Astrocyte of the spinal cord (primary cell): ENCODE results near the gene EMILIN1.

Source experiments
- DNase-seq: peaks from one replicate; pipeline ENCODE4 v3.0.0; 2011; ENCODE audit warnings: low read depth, low spot score
- H3K4me3 ChIP-seq: 2 replicates; pipeline ENCODE4 v1.5.1; 2011; ENCODE audit warnings: low read depth, mild to moderate bottlenecking, low read length, moderate library complexity
- in situ Hi-C: cut with HindIII; loops from 2 replicates; pipeline ENCODE4 v1.10.0; 2017; ENCODE audit warnings: low sequenced_read_pairs
- TF ChIP-seq, protein P1 (sequence below): IDR thresholded peaks from 2 replicates; pipeline ENCODE4 v1.5.1; 2012; ENCODE audit warnings: low read depth, mild to moderate bottlenecking, low read length, inconsistent platforms

The EMILIN1 gene

DNA sequence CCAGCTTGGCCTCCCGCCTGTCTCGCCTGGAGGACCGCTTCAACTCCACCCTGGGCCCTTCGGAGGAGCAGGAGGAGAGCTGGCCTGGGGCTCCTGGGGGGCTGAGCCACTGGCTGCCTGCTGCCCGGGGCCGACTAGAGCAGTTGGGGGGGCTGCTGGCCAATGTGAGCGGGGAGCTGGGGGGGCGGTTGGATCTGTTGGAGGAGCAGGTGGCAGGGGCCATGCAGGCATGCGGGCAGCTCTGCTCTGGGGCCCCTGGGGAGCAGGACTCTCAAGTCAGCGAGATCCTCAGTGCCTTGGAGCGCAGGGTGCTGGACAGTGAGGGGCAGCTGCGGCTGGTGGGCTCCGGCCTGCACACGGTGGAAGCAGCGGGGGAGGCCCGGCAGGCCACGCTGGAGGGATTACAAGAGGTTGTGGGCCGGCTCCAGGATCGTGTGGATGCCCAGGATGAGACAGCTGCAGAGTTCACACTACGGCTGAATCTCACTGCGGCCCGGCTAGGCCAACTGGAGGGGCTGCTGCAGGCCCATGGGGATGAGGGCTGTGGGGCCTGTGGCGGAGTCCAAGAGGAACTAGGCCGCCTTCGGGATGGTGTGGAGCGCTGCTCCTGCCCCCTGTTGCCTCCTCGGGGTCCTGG lies 4.5 kb downstream of the EMILIN1 start:
- no peak overlapping the region for H3K4me3 ChIP-seq
- TF ChIP-seq, protein P1, sequence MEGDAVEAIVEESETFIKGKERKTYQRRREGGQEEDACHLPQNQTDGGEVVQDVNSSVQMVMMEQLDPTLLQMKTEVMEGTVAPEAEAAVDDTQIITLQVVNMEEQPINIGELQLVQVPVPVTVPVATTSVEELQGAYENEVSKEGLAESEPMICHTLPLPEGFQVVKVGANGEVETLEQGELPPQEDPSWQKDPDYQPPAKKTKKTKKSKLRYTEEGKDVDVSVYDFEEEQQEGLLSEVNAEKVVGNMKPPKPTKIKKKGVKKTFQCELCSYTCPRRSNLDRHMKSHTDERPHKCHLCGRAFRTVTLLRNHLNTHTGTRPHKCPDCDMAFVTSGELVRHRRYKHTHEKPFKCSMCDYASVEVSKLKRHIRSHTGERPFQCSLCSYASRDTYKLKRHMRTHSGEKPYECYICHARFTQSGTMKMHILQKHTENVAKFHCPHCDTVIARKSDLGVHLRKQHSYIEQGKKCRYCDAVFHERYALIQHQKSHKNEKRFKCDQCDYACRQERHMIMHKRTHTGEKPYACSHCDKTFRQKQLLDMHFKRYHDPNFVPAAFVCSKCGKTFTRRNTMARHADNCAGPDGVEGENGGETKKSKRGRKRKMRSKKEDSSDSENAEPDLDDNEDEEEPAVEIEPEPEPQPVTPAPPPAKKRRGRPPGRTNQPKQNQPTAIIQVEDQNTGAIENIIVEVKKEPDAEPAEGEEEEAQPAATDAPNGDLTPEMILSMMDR, result no peak
- in situ Hi-C loops, result no loop called here
- no peak for DNase-seq

DNA sequence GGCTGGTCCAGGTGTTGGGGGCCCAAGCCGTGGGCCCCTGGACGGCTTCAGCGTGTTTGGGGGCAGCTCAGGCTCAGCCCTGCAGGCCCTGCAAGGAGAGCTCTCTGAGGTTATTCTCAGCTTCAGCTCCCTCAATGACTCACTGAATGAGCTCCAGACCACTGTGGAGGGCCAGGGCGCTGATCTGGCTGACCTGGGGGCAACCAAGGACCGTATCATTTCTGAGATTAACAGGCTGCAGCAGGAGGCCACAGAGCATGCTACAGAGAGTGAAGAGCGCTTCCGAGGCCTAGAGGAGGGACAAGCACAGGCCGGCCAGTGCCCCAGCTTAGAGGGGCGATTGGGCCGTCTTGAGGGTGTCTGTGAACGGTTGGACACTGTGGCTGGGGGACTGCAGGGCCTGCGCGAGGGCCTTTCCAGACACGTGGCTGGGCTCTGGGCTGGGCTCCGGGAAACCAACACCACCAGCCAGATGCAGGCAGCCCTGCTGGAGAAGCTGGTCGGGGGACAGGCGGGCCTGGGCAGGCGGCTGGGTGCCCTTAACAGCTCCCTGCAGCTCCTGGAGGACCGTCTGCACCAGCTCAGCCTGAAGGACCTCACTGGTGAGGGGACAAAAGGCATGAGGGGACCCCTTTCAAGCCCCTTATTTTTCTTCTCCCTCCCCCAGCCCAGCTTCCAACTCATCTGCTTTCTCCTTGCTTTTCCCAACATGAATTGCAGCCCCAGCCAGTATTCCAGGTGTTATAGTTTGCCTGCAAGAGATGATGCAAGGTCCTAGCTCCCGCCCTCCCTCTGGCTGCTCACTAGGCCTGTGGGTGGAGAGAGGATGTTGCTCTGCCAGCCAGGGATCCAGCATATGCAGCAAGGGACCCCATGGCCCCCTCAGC lies 5.2 kb downstream of the EMILIN1 start:
- TF ChIP-seq, protein P1, result no peak
- no peak for DNase-seq

DNA sequence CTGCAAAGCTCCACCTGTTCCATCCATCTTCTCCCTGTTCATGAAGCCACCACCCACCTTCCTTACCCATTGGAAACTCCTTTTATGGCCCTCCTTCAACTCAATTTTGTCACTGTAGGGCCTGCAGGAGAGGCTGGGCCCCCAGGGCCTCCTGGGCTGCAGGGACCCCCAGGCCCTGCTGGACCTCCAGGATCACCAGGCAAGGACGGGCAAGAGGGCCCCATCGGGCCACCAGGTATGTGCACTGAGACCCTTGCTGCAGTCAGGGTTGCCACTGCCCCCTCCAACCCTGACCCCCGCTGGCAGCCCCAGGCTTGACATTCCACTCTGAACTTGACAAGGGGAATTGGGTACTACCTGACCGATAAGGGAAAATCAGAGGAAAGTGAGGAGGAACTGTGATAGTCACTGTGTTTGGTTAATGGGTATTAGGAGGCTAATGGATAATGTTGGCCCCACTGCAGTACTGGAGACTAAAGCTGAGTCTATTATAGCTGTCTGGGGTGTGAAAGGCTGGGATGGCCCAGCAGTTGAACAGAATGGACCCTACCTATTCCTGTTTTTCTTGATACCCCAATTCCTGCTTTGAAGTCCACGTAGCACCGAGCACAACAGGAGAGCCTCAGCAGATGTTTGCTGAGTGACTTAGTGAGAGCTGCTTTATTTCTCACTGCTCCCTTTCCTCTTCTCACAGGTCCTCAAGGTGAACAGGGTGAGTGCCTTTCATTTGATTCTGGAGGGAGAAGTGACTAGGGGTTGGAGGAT lies 6.1 kb downstream of the EMILIN1 start:
- in situ Hi-C loops, result no loop called here
- no peak overlapping the region for H3K4me3 ChIP-seq
- DNase-seq, result no peak
- TF ChIP-seq, protein P1, result no peak

More for the DNA sequence above, 5.2 kb downstream of the EMILIN1 start:
- in situ Hi-C loops, result no loop called here
- H3K4me3 ChIP-seq, result no peak overlapping the region

DNA sequence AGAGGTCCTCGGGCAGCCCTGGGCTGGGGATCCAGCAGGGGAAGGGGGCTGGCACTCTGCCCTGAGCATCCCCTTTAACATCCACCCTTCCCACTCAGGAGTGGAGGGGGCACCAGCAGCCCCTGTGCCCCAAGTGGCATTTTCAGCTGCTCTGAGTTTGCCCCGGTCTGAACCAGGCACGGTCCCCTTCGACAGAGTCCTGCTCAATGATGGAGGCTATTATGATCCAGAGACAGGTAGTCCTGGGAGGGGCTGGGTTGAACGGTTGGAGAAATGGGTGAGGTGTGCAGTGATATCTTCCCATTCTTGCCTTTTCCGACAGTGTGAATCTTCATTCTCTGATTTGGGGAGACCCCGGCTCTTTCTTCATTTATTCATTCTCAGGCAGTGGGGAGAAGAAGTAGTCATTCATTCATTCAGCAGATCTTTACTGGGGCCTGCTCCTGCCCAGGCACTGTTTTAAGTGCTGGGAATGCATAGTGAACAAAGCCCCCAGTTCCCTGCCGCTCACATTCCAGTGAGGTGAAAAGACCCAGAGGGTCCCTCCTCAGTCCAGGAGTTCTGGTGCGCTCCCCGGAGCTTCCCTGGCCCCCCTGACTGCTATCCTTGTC lies 6.8 kb downstream of the EMILIN1 start:
- DNase-seq, result no peak
- TF ChIP-seq, protein P1, result no peak
- peak overlapping the region; percentile 51 for H3K4me3 ChIP-seq
- in situ Hi-C loops, result no loop called here

DNA sequence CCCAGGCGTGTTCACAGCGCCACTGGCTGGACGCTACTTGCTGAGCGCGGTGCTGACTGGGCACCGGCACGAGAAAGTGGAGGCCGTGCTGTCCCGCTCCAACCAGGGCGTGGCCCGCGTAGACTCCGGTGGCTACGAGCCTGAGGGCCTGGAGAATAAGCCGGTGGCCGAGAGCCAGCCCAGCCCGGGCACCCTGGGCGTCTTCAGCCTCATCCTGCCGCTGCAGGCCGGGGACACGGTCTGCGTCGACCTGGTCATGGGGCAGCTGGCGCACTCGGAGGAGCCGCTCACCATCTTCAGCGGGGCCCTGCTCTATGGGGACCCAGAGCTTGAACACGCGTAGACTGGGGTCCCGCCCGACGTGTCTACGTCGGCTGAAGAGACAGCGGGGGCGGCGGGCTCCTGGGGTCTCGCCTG lies 7.3 kb downstream of the EMILIN1 start:
- in situ Hi-C loops, result no loop called here
- peak; percentile 70 for DNase-seq
- H3K4me3 ChIP-seq, result peak overlapping the region; percentile 51
- TF ChIP-seq, protein P1, result peak; percentile 56
